NCI-H460 (cell line): ENCODE measurements around the gene ADGRL4. TPM values are rescaled to one million over a fixed set of nuclear protein-coding genes. Genes with fewer than 3 reads are reported as not detected.
"Not testable (repeated sequence)": the region's sequence is repeated elsewhere in the genome, so short reads cannot be mapped to it uniquely, and the experiment has no call there.

Experiments
- DNase-seq: peaks from one replicate; pipeline ENCODE4 v3.0.0-alpha.2; 2016; ENCODE audit warnings: low read depth; ENCODE audit errors: extremely low read depth
- total RNA-seq: library from RNA; depleted of rRNA; stranded (reverse); fragments of >200 nt; shearing (Covaris generic); gene quantifications from 2 replicates; pipeline ENCODE4 v1.2.3, GENCODE V29; 2014

ADGRL4 gene
- total RNA-seq, 1 experiment from 2014 or later: 0.05 TPM

DNA sequence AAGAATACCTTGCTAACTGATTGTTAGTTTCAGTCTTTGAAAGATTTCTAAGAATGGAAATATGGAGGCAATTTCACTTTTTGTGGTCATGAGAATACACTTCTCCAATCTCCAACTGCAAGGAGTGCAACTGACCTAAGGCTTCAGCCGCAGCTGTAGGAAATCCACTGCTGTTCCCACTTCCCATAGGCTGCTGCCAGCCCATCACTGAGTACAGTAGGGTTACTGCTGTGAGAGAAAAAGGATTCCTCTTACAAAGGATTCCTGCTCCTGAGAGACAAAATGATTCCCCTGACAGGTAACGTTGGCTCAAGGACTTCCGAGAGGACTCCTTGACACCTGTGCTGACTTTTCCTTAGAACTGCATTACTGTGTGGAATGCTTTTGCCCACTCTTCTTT lies 87.4 kb downstream of the ADGRL4 start:
- DNase-seq: no peak

DNA sequence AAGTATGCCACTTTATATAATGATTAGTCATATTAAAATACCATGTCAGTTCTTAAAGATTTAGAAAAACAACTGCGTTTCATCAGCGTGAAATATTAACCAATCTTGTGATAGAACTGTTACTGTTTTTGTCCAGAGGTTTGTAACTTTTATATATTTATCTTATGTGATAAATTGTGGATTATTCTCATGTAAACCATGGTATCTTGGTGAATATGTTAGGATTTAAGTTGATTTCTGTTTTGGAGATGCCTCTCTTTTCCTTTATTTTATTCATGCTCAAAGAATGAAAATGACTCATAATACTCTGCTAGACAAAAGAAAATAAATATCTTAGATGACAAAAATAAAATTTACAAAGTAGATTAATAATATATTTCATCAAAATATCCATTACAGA lies 88.4 kb downstream of the ADGRL4 start:
- DNase-seq: no peak

DNA sequence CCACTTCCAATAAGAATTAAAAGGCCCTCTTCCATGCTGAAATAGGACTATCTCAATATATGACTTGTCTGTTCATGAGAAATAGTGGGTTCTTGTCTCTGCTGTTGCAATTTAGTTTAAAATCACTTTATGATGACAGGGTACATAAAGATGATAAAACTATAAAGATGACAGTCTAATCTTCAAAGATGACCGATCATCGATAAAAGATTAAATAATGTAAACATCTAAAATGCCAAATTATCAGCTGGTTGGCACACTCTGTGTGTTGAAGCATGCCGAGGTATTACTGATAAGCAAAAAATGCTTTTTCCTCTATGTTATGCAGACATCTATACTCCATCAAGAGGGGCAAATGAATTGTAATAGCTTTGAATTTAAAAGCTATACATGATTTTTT lies 89.5 kb downstream of the ADGRL4 start:
- no peak for DNase-seq

DNA sequence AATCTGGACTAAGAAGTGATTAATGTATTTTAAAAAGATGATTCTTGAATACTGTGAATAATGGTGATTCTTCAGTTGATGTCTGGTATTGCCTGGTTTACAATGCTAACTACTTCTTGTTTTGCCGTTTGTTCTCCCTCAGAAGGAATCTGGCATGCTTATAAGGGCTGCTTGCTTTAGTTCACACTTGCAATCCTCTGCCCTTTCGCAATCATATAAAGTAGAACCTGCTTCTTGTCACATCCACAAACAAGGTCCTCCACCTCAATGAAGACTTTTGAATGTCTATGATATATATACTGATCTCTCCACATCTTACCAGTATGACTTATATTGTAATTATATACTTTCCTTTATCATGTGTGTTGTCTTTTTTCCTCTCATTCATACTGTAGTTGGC lies 92.6 kb downstream of the ADGRL4 start:
- DNase-seq: no peak

DNA sequence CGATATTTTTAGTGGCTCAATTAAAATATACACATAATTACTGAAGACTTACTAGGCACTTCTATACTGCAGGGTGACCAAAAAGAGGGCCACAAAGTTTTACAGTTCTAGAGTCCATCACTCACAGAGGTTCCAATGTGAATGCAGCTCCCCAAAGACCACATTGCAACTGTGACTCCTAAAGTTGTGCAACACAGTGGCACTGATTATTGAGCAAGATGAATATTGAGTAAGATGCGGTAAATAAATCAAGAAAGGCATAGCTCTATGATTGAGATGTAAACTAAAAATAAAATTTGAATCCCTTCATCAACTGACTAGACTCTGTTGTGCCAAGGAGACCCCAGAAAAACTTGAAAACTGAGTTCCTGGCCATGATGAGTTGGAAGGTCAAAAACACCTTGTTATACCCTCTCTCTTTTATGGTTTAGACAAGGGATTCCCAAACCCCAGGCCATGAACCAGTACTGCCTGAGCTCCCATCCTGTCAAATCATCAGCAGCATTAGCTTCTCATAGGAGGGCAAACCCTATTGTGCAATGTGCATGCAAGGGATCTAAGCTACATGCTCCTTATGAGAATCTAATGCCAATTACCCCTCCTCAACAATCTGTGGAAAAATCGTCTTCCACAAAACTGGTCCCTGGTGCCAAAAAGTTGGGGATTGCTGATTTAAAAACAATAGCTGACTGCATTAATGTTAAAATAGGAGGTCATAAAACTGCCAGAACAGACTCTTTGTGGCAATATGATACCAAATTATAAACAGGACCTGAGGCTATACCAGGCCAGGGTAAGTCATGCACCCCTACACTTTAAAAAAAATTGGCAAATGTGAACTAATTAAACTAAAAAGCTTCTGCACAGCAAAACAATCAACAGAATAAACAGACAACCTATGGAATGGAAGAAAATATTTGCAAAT lies 94.3 kb downstream of the ADGRL4 start:
- DNase-seq: no peak

DNA sequence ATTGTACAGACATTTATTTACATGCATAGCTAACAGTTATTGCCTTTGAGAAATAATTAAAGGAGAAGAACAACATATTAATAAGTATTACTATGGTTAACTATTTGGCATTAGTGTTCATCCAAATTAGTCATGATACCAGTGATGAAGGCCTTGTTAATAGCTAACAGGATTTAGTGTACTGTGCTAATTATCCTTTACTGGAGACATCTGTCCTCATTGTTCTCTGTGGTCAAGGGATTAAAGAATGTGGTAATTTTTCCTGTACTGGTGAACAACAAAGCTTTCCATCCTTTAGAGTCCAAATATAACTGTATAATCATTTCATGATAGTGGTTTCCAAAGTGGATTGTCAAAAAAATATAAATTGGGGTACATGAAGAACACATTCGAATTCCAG lies 103.9 kb downstream of the ADGRL4 start:
- DNase-seq: no peak

DNA sequence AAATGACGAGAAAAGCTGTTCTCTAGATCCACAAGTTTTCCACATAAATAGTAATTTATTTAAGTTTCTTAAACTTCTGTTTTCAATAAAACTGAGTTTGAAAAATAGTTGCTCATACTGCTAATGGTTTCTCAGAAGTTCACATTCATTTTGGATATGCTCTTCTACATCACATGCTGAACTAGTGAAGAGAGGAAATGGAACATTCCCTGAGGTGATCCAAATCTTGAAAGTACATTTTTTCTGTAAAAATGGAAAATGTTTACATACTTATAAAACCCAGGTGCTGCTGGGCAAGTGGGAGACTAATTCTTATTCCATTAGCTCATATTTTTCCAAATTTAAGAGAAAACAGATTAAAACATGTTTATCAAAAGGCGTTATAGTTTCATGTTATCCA lies 111.7 kb downstream of the ADGRL4 start:
- DNase-seq: no peak

DNA sequence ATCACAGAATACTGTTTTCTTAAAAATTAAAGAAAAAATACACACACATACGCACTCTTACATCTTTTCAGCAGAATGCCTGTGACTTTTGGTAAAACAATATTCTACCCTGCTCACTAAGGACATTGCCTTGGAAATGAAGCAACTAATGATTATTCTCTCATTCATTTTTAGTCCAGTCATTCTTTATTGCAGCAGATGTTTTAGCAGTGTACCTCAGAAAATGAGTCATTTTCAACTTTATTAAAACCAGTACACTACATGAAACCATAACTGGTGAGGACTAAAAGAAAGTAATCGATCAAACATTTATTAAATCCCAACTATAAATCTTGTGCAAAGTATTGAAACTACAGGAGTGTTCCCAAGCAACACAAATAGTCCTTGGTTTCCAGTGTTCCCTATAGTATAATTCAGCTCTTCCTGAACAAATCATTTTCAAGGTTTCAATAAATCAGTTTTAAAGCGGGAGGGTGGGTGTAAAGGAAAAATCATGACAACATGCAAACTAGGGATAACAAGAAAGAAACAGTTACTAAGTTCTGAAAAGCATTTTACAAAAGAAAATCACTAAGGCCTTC lies 114.2 kb downstream of the ADGRL4 start:
- DNase-seq: no peak

DNA sequence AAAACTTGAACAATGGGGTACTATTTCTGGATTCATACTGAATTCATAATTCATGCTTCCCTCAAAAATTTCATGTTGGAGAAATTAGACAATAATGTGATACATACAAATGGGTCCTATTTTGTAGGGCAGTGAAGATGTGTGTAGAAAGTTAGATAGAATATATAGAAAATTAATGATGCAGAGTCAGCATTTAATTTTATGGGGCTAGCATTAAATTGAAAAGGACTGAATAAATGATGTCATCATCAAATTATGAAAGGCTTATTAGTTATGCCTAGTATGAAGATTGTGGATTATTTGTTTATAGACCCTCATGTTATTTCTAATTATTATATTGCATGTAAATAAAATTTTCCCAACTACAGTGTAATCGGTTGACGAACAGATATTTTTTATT lies 119.1 kb downstream of the ADGRL4 start:
- no peak for DNase-seq

DNA sequence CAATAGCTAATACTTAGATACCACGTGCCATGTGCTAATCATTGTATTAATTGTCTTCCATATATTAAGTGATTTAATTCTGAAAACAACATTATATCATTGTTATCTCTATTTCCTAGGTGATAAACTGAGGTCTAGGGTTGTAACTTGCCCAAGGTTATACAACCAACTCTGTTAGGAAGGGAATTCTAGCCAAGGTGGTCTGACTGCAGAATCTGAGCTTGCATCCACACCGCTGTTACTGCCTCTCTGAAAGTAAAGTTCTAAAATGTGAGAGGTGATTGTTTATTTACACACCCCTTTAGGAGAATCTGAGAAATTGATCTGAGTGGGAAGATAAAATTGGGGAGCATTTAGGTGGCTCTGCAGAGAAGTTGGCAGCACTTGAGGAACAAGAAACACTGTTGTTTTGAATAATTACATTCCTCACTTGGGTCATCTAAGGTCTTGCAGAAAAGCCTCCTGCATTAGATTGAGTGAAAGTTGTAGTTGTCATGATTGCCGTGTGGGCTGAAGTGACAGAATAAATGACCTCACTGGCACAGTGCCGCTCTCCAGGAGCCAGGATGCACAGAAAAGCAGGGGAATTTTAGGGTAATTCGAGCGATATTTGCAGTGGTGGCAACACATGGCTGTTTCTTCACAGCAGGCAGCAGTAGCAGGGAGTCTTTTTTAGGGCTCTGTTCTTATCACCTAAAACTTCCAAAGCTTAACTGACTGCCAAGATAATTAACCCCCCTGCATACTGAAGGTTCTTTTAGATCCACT lies 121.7 kb downstream of the ADGRL4 start:
- no peak for DNase-seq

DNA sequence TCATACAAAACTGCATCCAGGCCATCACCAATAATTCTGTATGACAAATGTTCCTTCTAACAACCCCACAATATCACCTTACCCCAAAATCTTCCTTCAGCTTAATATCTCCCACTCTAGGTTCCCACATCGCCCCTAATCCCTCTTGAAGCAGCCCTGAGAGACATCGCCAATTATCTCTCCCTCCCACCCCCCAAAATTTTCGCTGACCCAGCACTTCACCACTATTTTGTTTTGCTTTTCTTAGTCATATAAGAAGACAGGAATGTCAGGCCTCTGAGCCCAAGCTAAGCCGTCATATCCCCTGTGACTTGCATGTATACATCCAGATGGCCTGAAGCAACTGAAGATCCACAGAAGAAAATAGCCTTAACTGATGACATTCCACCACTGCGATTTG lies 126.3 kb downstream of the ADGRL4 start:
- no peak for DNase-seq

DNA sequence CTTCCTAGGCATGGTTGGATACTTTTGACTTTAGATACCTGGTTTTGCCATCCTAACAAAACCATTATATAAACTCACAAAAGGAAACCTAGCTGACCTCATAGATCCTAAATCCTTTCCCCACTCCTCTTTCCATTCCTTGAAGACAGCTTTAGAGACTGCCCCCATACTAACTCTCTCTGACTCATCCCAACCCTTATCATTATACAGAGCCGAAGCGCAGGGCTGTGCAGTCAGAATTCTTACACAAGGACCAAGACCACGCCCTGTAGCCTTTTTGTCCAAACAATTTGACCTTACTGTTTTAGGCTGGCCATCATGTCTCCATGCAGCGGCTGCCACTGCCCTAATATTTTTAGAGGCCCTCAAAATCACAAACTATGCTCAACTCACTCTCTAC lies 130.5 kb downstream of the ADGRL4 start:
- not testable (repeated sequence) for DNase-seq

DNA sequence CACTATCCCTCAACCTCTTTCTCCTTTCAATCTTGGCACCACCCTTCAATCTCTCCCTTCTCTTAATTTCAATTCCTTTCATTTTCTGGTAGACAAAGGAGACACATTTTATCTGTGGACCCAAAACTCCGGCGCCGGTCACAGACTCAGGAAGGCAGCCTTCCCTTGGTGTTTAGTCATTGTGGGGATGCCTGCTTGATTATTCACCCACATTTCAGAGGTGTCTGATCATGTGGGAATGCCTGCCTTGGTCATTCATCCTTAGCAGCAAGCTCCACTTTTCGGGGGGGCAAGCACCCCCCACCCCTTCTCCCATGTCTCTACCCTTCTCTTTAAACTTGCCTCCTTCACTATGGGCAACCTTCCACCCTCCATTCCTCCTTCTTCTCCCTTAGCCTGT lies 133.7 kb downstream of the ADGRL4 start:
- not testable (repeated sequence) for DNase-seq

DNA sequence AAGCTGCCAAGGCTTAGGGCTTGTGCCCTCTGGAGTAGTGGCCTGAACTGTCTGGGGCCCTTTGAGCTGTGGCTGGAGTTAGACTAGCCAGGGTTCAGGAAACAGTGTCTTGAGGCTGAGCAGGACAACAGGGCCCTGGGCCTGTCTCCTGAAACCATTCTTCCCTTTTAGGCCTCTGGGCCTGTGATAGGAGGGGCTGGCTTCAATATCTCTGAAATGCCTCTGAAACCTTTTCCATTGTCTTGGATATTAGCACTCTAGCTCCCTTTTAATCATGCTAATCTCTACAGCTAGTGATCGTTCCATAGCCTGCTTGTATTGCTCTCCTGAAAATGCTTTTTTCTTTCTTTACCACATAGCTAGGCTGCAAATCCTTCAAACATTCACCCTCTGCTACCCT lies 135.3 kb downstream of the ADGRL4 start:
- DNase-seq: no peak

DNA sequence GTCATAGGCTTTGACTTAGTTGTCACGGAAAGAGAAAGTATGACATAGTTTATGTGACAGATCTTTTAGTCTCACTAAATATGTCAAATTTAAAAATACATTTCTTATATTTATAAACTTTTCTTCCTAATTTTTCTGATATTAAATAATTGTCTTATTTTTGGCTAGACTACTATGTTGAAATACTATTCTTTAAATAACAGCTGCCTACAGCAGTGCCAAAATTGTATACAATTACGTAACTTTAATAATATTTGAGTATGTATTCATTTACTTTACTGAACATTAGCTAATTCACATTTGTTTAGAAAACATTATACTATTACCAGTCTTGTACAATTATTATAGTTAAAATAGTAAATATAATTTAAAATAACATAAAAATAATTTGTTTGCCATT lies 137.4 kb downstream of the ADGRL4 start:
- no peak for DNase-seq

DNA sequence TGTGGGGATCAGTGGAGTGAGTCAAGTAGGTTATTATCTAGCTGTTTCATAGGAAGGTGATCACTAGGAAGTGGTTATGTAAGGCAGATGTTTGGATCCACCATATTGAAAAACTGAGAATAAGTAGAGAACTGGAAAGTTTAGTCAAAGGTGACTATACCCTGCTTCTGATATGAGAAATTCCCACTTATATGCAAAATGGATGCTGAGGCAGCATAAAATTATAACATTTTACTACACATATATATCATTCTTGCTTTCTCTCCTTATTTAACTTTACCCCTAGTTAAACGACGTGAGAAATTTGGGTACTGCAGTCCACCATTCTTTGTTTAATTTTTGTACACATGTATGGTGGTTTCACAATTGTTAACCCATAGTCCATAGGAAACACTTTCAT lies 142.4 kb downstream of the ADGRL4 start:
- no peak for DNase-seq

DNA sequence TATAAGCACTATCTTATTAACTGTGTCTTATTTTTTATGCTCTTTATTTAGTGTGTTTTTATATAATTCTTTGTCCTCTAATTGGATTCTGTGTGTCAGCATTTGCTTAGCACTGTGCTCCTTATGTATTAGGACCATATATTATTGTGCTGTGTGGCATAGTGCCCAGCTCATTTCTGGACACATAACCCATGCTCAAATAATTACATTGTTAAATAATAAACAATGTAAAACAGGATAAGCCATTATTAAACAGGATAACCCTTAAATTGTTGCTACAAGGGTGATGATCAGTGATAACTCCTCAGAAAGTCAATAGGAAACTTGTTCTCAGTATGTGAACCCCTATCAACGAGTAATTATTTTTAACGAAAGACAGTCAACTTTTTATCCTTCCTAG lies 150.4 kb downstream of the ADGRL4 start:
- DNase-seq: no peak

DNA sequence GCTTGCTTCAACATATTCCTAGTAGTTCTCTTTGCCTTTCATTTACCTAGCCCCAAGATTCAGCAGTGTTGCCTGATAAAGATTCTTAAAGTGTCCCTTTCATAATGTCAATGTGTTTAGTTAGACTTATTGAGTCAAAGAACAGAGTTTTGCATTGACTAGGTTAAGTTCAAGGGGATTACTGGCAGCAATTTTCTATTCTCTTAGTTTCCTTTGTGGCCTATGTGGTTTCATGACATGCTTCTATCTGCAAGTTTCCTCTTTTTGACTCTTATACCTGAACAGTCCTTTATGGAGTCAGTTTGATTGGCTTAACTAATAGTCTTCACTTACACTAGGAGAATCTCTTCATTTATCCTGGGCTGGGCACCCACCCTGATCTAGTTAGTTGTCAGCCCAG lies 151.3 kb downstream of the ADGRL4 start:
- no peak for DNase-seq

DNA sequence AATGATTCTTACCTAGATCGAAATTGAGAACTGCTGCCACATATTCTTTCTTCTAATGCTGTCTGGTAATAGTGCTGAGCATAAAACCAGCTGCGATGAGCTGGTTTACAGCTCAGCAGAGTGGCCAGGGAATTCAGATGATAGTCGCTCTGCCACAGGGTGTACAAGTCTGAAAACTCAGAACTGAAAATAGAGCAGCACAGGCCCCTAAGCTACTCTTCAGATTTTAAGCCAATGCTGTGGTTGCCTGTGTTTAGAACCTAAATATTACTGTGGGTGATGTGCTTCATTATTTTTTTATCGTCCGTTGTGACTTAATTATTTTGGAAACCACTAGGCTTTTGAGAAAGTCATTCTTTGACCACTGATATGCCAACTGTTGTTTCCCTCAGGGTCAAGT lies 152.0 kb downstream of the ADGRL4 start:
- DNase-seq: no peak

DNA sequence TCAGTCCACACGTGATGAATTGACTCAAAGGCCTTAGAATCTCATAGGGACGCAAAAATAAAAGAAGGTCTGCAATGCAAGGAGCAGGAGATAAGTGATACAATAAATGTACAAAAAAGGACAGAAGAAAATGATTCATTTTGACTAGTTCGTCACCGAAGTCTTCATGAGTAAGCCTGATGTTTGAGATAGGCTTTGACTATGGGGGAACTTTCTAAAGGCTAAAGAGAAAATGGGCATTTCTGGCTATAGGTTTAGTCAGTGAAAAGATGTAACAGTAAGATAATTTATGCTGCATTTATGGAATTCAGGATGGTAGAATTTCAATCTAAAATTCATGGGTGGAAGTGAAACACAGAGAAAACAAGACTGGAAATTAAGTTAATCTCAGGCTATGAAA lies 163.0 kb downstream of the ADGRL4 start:
- no peak for DNase-seq

DNA sequence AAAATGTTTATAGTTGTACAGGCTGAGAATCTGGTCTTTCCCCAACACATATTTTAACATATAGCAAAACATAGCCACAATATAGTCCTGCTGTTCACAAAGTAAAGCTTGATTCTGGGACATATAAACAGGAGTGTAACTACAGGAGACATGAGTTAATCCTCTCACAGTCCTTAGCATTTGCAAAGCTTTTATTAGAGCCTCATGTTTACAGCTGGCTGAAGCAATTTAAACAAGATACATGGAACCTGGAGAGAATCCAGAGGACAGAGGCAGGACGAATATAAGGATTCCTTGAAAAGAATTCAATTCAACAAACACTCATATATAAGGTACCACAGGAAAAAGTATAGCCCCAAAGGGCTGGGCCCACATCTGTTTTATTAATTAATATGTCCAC lies 163.4 kb downstream of the ADGRL4 start:
- DNase-seq: no peak
